Measurements from ENCODE around the gene CPNE4.

GRCh38 chr3:131704098-131704497 is 330.7 kb downstream of the CPNE4 start:
- TF ChIP-seq EZH2 (IDR thresholded peaks at IDR 0.05; ENCODE audit: borderline replicate concordance, low read length) = no peak
- TF ChIP-seq, protein P1, sequence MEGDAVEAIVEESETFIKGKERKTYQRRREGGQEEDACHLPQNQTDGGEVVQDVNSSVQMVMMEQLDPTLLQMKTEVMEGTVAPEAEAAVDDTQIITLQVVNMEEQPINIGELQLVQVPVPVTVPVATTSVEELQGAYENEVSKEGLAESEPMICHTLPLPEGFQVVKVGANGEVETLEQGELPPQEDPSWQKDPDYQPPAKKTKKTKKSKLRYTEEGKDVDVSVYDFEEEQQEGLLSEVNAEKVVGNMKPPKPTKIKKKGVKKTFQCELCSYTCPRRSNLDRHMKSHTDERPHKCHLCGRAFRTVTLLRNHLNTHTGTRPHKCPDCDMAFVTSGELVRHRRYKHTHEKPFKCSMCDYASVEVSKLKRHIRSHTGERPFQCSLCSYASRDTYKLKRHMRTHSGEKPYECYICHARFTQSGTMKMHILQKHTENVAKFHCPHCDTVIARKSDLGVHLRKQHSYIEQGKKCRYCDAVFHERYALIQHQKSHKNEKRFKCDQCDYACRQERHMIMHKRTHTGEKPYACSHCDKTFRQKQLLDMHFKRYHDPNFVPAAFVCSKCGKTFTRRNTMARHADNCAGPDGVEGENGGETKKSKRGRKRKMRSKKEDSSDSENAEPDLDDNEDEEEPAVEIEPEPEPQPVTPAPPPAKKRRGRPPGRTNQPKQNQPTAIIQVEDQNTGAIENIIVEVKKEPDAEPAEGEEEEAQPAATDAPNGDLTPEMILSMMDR (IDR thresholded peaks at IDR 0.05; ENCODE audit: low read length) = no peak

Data from OCI-LY1 (cell line).